Vagina (tissue), 2 donors: ENCODE data around the gene KLK2.

Source experiments
- CTCF ChIP-seq, 3 experiments: fragments of 450-650 bp in 2 of 3; fragments of 200-600 bp in 1 of 3; sonication (generic) in 1 of 3; IDR thresholded peaks; one replicate each; pipeline ENCODE4 v1.5.1; 2017 to 2019; ENCODE audit warnings: antibody characterized with exemption in 3 of 3, mild to moderate bottlenecking in 2 of 3, moderate library complexity in 2 of 3
- POLR2A ChIP-seq, 2 donors: fragments of 450-650 bp; IDR thresholded peaks; one replicate each; pipeline ENCODE4 v1.6.1; 2017; ENCODE audit warnings: antibody characterized with exemption in 2 of 2, mild to moderate bottlenecking in 2 of 2, moderate library complexity in 2 of 2

GRCh38 chr19:50902640-50903039 is 29.4 kb downstream of the KLK2 start:
- TF ChIP-seq POLR2A (IDR thresholded peaks at IDR 0.05) (no peak), CTCF (IDR thresholded peaks at IDR 0.05) (no peak)
